22Rv1 (cell line): Measurements from ENCODE around the gene TPCN2.

Source experiments
- ZFX ChIP-seq: fragments of 450-650 bp; IDR thresholded peaks from 2 replicates; pipeline ENCODE4 v1.6.1; 2017; ENCODE audit warnings: antibody characterized with exemption, borderline replicate concordance
- TF ChIP-seq, protein P1 (sequence below): fragments of 450-650 bp; IDR thresholded peaks from 2 replicates; pipeline ENCODE4 v1.5.1; 2017; ENCODE audit warnings: mild to moderate bottlenecking

DNA sequence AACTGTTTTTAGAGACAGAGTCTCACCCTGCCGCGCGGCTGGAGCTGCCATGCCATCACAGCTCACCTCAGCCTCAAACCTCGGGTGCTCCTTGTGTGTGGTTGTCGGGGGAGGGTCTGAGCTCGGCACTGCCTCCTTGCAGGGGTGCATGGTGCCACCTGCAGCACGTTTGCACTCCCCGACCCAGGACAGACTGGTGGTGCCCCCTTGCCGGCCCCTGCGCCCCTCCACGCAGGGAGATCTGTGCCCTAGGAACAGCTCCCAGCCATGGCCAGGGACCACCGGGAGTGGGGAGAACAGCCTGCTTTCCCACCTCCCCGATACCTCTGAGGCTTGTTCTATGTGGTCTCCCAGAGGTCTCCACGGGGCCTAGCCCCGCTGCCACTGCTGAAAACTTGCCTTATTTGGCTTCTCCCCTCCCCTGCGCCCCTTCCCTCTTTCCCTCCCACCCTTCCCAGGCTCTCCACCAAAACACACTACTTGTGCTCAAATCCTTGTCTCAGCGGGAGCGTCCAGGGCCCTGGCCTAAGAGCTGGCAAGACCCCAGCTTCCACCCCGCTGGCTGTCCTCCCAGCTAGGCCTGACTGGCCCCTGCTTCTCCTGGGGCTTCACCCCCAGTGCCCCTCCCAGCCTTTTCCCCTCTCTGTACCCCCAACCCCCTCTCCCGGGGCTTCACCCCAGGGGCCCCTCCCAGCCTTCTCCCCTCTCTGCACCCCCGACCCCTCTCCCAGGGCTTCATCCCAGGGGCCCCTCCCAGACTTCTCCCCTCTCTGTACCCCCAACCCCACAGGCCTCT is 13.4 kb upstream of the TPCN2 start:
- TF ChIP-seq, protein P1, sequence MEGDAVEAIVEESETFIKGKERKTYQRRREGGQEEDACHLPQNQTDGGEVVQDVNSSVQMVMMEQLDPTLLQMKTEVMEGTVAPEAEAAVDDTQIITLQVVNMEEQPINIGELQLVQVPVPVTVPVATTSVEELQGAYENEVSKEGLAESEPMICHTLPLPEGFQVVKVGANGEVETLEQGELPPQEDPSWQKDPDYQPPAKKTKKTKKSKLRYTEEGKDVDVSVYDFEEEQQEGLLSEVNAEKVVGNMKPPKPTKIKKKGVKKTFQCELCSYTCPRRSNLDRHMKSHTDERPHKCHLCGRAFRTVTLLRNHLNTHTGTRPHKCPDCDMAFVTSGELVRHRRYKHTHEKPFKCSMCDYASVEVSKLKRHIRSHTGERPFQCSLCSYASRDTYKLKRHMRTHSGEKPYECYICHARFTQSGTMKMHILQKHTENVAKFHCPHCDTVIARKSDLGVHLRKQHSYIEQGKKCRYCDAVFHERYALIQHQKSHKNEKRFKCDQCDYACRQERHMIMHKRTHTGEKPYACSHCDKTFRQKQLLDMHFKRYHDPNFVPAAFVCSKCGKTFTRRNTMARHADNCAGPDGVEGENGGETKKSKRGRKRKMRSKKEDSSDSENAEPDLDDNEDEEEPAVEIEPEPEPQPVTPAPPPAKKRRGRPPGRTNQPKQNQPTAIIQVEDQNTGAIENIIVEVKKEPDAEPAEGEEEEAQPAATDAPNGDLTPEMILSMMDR = no peak
- TF ChIP-seq ZFX = no peak
